ENCODE results near the gene GPR89A. TPM values are rescaled to one million over a fixed set of nuclear protein-coding genes. Genes with fewer than 3 reads are reported as not detected.

The GPR89A gene
- polyA plus RNA-seq, 1 of the 3 experiments (the other 2 are of a cell fraction), result 10.5 TPM

DNA sequence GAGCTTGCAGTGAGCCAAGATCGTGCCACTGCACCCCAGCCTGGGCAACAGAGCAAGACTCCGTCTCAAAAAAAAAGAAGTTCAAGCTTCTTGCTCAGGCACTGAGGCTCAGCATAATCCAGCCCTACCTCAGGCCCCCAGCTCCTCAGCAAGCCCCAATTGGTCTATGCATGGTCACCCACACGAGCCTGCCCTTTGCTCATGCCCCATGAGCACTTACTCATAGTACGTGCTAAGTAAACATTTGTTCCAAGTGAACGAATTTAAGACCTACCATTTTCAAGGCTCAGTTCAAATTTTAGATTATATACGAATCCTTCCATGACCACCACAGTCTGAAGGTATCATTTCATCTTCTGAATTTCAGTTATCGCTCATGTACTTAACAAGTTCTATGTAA is 95.0 kb downstream of the GPR89A start:
- no peak for DNase-seq
- Histone ChIP-seq H3K9ac (no peak overlapping the region), H3K9me2 (no peaks in the 10 kb centered on the region), H3K36me3 (replicated peaks in 1 of 2; ENCODE audit: control insufficient read depth in 1 of 2, insufficient read depth in 2 of 2, low read length in 1 of 2) (no peaks in the 10 kb centered on the region), H3K4me1 (ENCODE audit: control insufficient read depth in 1 of 2, insufficient read depth in 2 of 2, low read depth in 1 of 2, low read length in 1 of 2) (peaks cover 0 to 11% of the 10 kb centered on the region in 2 experiments; a peak in 1 of 4 replicates), H4K20me1 (ENCODE audit: insufficient read depth) (no peaks in the 10 kb centered on the region), H2AFZ (ENCODE audit: low read depth) (no peak overlapping the region), H3K4me3 (ENCODE audit: low read depth in 2 of 2, low read length in 1 of 2) (no peak overlapping the region), H3K27me3 (ENCODE audit: insufficient read depth) (no peaks in the 10 kb centered on the region), H3F3A (replicated peaks; ENCODE audit: insufficient read depth) (no peaks in the 10 kb centered on the region), H3K27ac (ENCODE audit: low read depth in 2 of 2, low read length in 1 of 2) (no peak overlapping the region), H3K79me2 (ENCODE audit: insufficient read depth) (no peaks in the 10 kb centered on the region), H3K9me3 (no peaks in the 10 kb centered on the region), H3K4me2 (no peak overlapping the region)
- ChIA-PET CTCF (interaction anchor here (0.6 to 7.9 kb wide), 3 partner anchors 11 to 52 kb away, joined by 3 to 70 read pairs (median 3); partner anchors contain the start of gene CD160), POLR2A (no interaction called here)
- WGBS (ENCODE audit: low lambda C conversion rate), result 72% methylated on average over 7 of the region's 7 CpGs
- no peak for TF ChIP-seq RAD21 (IDR thresholded peaks at IDR 0.05; ENCODE audit: low read length)
- TF ChIP-seq, protein P1, sequence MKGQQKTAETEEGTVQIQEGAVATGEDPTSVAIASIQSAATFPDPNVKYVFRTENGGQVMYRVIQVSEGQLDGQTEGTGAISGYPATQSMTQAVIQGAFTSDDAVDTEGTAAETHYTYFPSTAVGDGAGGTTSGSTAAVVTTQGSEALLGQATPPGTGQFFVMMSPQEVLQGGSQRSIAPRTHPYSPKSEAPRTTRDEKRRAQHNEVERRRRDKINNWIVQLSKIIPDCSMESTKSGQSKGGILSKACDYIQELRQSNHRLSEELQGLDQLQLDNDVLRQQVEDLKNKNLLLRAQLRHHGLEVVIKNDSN (IDR thresholded peaks at IDR 0.05; ENCODE audit: borderline replicate concordance, low read depth), result no peak
- no peak for TF ChIP-seq MEF2A (IDR thresholded peaks at IDR 0.05; ENCODE audit: borderline replicate concordance, low read depth)
- TF ChIP-seq, protein P2, sequence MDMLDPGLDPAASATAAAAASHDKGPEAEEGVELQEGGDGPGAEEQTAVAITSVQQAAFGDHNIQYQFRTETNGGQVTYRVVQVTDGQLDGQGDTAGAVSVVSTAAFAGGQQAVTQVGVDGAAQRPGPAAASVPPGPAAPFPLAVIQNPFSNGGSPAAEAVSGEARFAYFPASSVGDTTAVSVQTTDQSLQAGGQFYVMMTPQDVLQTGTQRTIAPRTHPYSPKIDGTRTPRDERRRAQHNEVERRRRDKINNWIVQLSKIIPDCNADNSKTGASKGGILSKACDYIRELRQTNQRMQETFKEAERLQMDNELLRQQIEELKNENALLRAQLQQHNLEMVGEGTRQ (IDR thresholded peaks at IDR 0.05; ENCODE audit: borderline replicate concordance, low read depth, low read length), result no peak
- no peak for TF ChIP-seq JUND (IDR thresholded peaks at IDR 0.05)
- no peak for TF ChIP-seq TEAD4 (IDR thresholded peaks at IDR 0.05; ENCODE audit: borderline replicate concordance, insufficient read depth)
- TF ChIP-seq YY1 (IDR thresholded peaks at IDR 0.05; ENCODE audit: low read depth), result no peak
- no peak for TF ChIP-seq TCF12 (IDR thresholded peaks at IDR 0.05)
- TF ChIP-seq, protein P3, sequence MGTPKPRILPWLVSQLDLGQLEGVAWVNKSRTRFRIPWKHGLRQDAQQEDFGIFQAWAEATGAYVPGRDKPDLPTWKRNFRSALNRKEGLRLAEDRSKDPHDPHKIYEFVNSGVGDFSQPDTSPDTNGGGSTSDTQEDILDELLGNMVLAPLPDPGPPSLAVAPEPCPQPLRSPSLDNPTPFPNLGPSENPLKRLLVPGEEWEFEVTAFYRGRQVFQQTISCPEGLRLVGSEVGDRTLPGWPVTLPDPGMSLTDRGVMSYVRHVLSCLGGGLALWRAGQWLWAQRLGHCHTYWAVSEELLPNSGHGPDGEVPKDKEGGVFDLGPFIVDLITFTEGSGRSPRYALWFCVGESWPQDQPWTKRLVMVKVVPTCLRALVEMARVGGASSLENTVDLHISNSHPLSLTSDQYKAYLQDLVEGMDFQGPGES (IDR thresholded peaks at IDR 0.05; ENCODE audit: low read depth, low read length), result no peak
- no peak for TF ChIP-seq FOXJ3 (CRISPR knock-in tag; IDR thresholded peaks at IDR 0.05)
- TF ChIP-seq GATA2 (CRISPR knock-in tag; IDR thresholded peaks at IDR 0.05), result no peak
- TF ChIP-seq, protein P4, sequence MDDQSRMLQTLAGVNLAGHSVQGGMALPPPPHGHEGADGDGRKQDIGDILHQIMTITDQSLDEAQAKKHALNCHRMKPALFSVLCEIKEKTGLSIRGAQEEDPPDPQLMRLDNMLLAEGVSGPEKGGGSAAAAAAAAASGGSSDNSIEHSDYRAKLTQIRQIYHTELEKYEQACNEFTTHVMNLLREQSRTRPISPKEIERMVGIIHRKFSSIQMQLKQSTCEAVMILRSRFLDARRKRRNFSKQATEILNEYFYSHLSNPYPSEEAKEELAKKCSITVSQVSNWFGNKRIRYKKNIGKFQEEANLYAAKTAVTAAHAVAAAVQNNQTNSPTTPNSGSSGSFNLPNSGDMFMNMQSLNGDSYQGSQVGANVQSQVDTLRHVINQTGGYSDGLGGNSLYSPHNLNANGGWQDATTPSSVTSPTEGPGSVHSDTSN (IDR thresholded peaks at IDR 0.05), result no peak
- TF ChIP-seq RCOR1 (IDR thresholded peaks at IDR 0.05; ENCODE audit: low read length), result no peak
- no peak for TF ChIP-seq POLR2AphosphoS5 (IDR thresholded peaks at IDR 0.05; ENCODE audit: low read depth, low read length)
- TF ChIP-seq, protein P5, sequence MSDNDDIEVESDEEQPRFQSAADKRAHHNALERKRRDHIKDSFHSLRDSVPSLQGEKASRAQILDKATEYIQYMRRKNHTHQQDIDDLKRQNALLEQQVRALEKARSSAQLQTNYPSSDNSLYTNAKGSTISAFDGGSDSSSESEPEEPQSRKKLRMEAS (IDR thresholded peaks at IDR 0.05; ENCODE audit: low read depth), result no peak
- no peak for TF ChIP-seq TAF1 (IDR thresholded peaks at IDR 0.05; ENCODE audit: borderline replicate concordance, low read depth, low read length)
- TF ChIP-seq MXI1 (IDR thresholded peaks at IDR 0.05; ENCODE audit: low read depth, low read length), result no peak
- no peak for TF ChIP-seq FOSL2 (IDR thresholded peaks at IDR 0.05; ENCODE audit: borderline replicate concordance, low read depth)
- TF ChIP-seq SIN3A (IDR thresholded peaks at IDR 0.05; ENCODE audit: borderline replicate concordance, low read depth, low read length), result no peak

Data from SK-N-SH (cell line).